Astrocyte (in vitro differentiated cells and primary cell): ENCODE measurements around the gene ABCC9.

ENCODE experiments used
- CTCF ChIP-seq: IDR thresholded peaks from 2 replicates; pipeline ENCODE4 v1.5.1; 2011; ENCODE audit warnings: low read depth, mild to moderate bottlenecking, inconsistent platforms, low read length, moderate library complexity; ENCODE audit not compliant: insufficient read depth
- EZH2 ChIP-seq: IDR thresholded peaks from 2 replicates; pipeline ENCODE4 v1.6.1; 2012; ENCODE audit warnings: mild to moderate bottlenecking, low read length, inconsistent platforms; ENCODE audit not compliant: insufficient read depth

- TF ChIP-seq CTCF (no peak), EZH2 (no peak)
Measured at GRCh38 chr12:21892341-21892740, 48.9 kb downstream of the ABCC9 start.
